CD4-positive, CD25-positive, alpha-beta regulatory T cell (primary cell): Measurements from ENCODE around the gene GBF1. TPM values are rescaled to one million over a fixed set of nuclear protein-coding genes. Genes with fewer than 3 reads are reported as not detected.

Experiments used
- ATAC-seq, 2 donors: fragments of 150-1000 bp; cut with Tn5 transposase; one replicate each; pipeline ENCODE4 v1.10.0; 2021; ENCODE audit warnings: low read depth in 2 of 2, moderate number of reproducible peaks in 2 of 2, moderate library complexity in 1 of 2
- DNase-seq, 3 donors: peaks; one replicate each; pipeline versions ENCODE4 v3.0.0 to v3.0.0-alpha.2; 2012 to 2022; ENCODE audit warnings: mixed read lengths in 1 of 3
- H3K27ac ChIP-seq: one replicate; pipeline ENCODE4 v1.7.0; 2013; ENCODE audit warnings: mild to moderate bottlenecking, low read length; ENCODE audit not compliant: insufficient read depth, poor library complexity, severe bottlenecking
- H3K27me3 ChIP-seq: one replicate; pipeline ENCODE4 v1.7.0; 2013; ENCODE audit warnings: low read length; ENCODE audit not compliant: control insufficient read depth, insufficient read depth
- H3K36me3 ChIP-seq: one replicate; pipeline ENCODE4 v1.7.0; 2013; ENCODE audit warnings: mild to moderate bottlenecking, low read length, moderate library complexity; ENCODE audit not compliant: control insufficient read depth, insufficient read depth
- H3K4me1 ChIP-seq: 2 replicates; pipeline ENCODE4 v1.7.0; 2013; ENCODE audit warnings: mild to moderate bottlenecking, low read length; ENCODE audit not compliant: insufficient read depth, control insufficient read depth, poor library complexity, severe bottlenecking
- H3K4me3 ChIP-seq: one replicate; pipeline ENCODE4 v1.7.0; 2013; ENCODE audit warnings: low read depth, mild to moderate bottlenecking, low read length, moderate library complexity
- H3K9me3 ChIP-seq, 2 experiments: 1 replicate in 1 of 2; 2 replicates in 1 of 2; pipeline ENCODE4 v1.7.0; 2013; ENCODE audit warnings: low read length in 2 of 2, mild to moderate bottlenecking in 1 of 2, moderate library complexity in 1 of 2; ENCODE audit not compliant: control insufficient read depth in 2 of 2
- H3K27ac Mint-ChIP-seq, 3 donors: one replicate each; pipeline ENCODE4 v1.8.0; 2020 to 2022; ENCODE audit warnings: mild to moderate bottlenecking in 3 of 3, mixed read lengths in 3 of 3, moderate library complexity in 2 of 3
- H3K27me3 Mint-ChIP-seq: one replicate; pipeline ENCODE4 v1.8.0; 2022; ENCODE audit warnings: mild to moderate bottlenecking, mixed read lengths
- H3K36me3 Mint-ChIP-seq: one replicate; pipeline ENCODE4 v1.8.0; 2020; ENCODE audit warnings: mixed read lengths
- H3K4me1 Mint-ChIP-seq, 4 donors: one replicate each; pipeline ENCODE4 v1.8.0; 2020 to 2022; ENCODE audit warnings: mixed read lengths in 4 of 4, mild to moderate bottlenecking in 1 of 4
- H3K4me3 Mint-ChIP-seq, 4 donors: one replicate each; pipeline ENCODE4 v1.8.0; 2020 to 2022; ENCODE audit warnings: mild to moderate bottlenecking in 4 of 4, mixed read lengths in 4 of 4, moderate library complexity in 3 of 4
- H3K9me3 Mint-ChIP-seq, 7 donors: one replicate each; pipeline ENCODE4 v1.8.0; 2020 to 2022; ENCODE audit warnings: mixed read lengths in 7 of 7, mild to moderate bottlenecking in 3 of 7, moderate library complexity in 2 of 7
- polyA plus RNA-seq, 4 donors: library from polyadenylated mRNA; unstranded; fragments of 300-500 nt; fragmentation: Illumina TruSeq; gene quantifications; one replicate each; pipeline ENCODE4 v1.2.3, GENCODE V29; 2021
- total RNA-seq: library from RNA; stranded (reverse); gene quantifications from one replicate; pipeline ENCODE4 v1.2.3, GENCODE V29; 2022

Gene GBF1
- total and polyA plus RNA-seq, 5 donors from 2014 or later: 8.8 to 45.6 (median 10.0) TPM

DNA sequence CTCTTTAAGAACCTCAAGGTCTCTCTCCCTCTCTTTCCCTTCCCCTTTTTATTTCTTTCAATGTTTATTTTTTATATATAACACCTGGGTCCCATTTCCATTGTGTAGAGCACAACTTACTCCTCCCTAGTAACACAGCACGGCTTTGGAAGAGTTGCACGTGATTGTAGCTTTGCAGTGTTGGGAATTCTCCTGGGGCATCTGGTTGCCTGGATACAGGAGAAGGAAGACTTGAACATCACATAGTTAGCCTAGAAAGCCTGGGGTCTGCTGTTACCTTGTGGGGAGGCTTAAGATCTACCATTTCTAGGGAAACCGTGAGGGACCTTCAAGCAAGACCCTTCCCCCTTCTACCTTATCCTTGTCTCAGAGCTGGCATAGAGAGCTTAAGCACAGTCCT, 109.1 kb downstream of the GBF1 start:
- H3K27ac ChIP-seq: no peak overlapping the region
- DNase-seq (no peak), ATAC-seq (no peak)
- peaks cover 70% of the 10 kb centered on the region for H3K36me3 ChIP-seq
- no peak overlapping the region for H3K4me3 ChIP-seq
- no peak overlapping the region for H3K27ac Mint-ChIP-seq
- H3K36me3 Mint-ChIP-seq: peaks cover 42% of the 10 kb centered on the region
- no peaks in the 10 kb centered on the region for H3K4me1 ChIP-seq
- H3K27me3 Mint-ChIP-seq: no peaks in the 10 kb centered on the region
- H3K4me3 Mint-ChIP-seq: no peak overlapping the region
- no peaks in the 10 kb centered on the region for H3K4me1 Mint-ChIP-seq
- no peaks in the 10 kb centered on the region for H3K9me3 ChIP-seq
- H3K27me3 ChIP-seq: no peaks in the 10 kb centered on the region
- H3K9me3 Mint-ChIP-seq: no peaks in the 10 kb centered on the region

DNA sequence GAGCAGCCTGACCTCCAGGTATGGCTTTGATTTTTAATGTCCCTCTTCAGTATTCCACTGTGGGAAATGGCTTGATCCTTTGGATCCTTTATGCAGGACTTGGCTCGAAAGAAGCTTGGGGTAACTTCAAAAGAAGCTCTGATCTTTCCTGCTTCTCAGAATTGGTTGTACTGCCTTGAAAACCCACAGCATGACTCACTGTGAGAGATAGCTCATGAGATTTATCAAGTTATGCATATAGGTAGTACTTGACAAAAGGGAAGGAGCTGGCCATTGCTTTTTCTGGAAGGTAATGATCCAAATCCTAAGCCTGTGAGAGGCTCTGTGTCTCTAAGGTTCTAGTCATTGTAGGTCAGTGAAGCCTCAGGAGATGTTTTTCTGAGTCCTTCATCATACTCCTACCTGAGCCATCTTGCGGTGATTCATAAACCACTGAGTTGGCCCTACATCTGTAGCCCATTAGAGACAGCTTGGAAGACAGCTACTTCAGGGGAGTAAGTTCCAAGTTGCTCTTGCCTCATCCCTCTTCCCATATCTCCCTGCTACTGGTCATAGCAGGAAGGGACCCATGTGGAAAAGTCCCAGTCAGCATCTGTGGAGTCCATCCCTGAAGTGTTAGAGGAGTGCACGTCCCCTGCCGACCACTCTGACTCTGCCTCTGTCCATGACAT, 113.5 kb downstream of the GBF1 start:
- Histone ChIP-seq H3K9me3 (no peaks in the 10 kb centered on the region), H3K36me3 (peaks cover 82% of the 10 kb centered on the region), H3K4me1 (no peaks in the 10 kb centered on the region), H3K4me3 (no peak overlapping the region), H3K27me3 (no peaks in the 10 kb centered on the region), H3K27ac (no peak overlapping the region)
- H3K4me3 Mint-ChIP-seq: no peak overlapping the region
- H3K4me1 Mint-ChIP-seq: no peaks in the 10 kb centered on the region
- H3K9me3 Mint-ChIP-seq: no peaks in the 10 kb centered on the region
- no peaks in the 10 kb centered on the region for H3K27me3 Mint-ChIP-seq
- H3K36me3 Mint-ChIP-seq: peaks cover 67% of the 10 kb centered on the region
- ATAC-seq (no peak), DNase-seq (peak in 1 of 3 donors; percentile 34)
- H3K27ac Mint-ChIP-seq: no peak overlapping the region

DNA sequence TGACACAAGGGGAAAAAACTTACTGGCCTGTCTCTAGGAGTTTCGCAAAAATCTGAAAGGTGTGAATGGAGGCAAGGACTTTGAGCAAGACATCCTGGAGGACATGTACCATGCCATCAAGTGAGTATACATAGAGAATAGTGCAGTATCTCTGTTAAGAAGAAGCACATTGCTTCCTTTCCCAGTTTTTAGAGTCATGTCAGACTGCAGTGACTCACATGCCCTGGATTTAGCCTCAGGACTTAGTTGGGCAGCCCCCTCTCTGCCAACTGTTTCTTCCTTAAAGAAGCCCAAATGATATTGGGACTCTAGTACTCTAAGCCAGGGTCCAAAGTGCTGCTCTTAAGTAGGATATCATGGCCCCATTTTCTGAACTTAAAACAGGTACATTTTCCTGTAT, 122.1 kb downstream of the GBF1 start:
- ATAC-seq: no peak

DNA sequence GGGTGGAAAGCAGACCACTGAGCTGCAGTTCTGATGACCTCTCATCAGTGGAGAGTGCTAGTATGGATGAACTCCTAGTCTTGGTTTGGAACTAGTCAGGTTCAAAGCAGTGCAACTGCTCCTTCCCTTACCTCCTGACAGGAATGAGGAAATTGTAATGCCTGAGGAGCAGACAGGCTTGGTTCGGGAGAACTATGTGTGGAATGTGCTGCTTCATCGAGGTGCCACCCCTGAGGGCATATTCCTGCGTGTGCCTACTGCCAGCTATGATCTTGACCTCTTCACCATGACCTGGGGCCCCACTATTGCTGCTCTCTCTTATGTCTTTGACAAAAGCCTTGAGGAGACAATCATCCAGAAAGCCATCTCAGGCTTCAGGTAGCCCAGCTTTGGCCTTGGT, 122.7 kb downstream of the GBF1 start:
- H3K36me3 ChIP-seq: peaks cover 88% of the 10 kb centered on the region
- no peaks in the 10 kb centered on the region for H3K9me3 ChIP-seq
- DNase-seq (no peak), ATAC-seq (no peak)
- no peaks in the 10 kb centered on the region for H3K27me3 ChIP-seq
- Mint-ChIP-seq H3K27ac (no peak overlapping the region), H3K9me3 (no peaks in the 10 kb centered on the region), H3K36me3 (peaks cover 80% of the 10 kb centered on the region), H3K27me3 (peaks cover 4% of the 10 kb centered on the region), H3K4me3 (no peak overlapping the region), H3K4me1 (peaks cover 0 to 6% (median 1%) of the 10 kb centered on the region in 4 donors)
- no peak overlapping the region for H3K4me3 ChIP-seq
- no peaks in the 10 kb centered on the region for H3K4me1 ChIP-seq
- no peak overlapping the region for H3K27ac ChIP-seq

More for the DNA sequence above, 122.1 kb downstream of the GBF1 start:
- Histone ChIP-seq H3K27me3 (no peaks in the 10 kb centered on the region), H3K4me3 (no peak overlapping the region), H3K9me3 (no peaks in the 10 kb centered on the region), H3K36me3 (peaks cover 88% of the 10 kb centered on the region), H3K27ac (no peak overlapping the region), H3K4me1 (no peaks in the 10 kb centered on the region)
- H3K36me3 Mint-ChIP-seq: peaks cover 80% of the 10 kb centered on the region
- peaks cover 4% of the 10 kb centered on the region for H3K27me3 Mint-ChIP-seq
- H3K27ac Mint-ChIP-seq: no peak overlapping the region
- no peaks in the 10 kb centered on the region for H3K9me3 Mint-ChIP-seq
- DNase-seq: no peak
- H3K4me3 Mint-ChIP-seq: no peak overlapping the region
- peaks cover 0 to 2% (median under 1%) of the 10 kb centered on the region in 4 donors for H3K4me1 Mint-ChIP-seq

DNA sequence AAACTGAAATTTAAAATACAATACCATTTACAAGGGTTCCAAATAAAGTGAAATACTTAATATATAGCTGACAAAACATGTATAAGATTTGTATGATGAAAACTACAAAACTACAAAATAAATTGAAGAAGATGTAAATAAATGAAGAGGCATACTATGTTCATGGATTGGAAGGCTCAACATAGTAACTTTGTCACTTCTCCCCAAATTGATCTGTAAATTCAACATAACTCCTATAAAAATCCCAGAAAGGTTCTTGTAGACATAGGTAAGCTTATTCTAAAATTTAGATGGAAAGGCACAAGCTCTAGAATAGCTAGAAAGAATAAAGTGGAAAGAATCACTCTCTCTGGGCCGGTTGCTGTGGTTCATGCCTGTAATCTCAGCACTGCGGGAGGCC, 126.0 kb downstream of the GBF1 start:
- Histone ChIP-seq H3K27ac (no peak overlapping the region), H3K4me1 (no peaks in the 10 kb centered on the region), H3K9me3 (no peaks in the 10 kb centered on the region), H3K36me3 (peaks cover 90% of the 10 kb centered on the region), H3K27me3 (no peaks in the 10 kb centered on the region), H3K4me3 (no peak overlapping the region)
- Mint-ChIP-seq H3K4me3 (no peak overlapping the region), H3K4me1 (peaks cover 0 to 6% (median 1%) of the 10 kb centered on the region in 4 donors), H3K27ac (no peak overlapping the region), H3K9me3 (no peaks in the 10 kb centered on the region), H3K36me3 (peaks cover 65% of the 10 kb centered on the region), H3K27me3 (peaks cover 4% of the 10 kb centered on the region)
- ATAC-seq (no peak), DNase-seq (no peak)

DNA sequence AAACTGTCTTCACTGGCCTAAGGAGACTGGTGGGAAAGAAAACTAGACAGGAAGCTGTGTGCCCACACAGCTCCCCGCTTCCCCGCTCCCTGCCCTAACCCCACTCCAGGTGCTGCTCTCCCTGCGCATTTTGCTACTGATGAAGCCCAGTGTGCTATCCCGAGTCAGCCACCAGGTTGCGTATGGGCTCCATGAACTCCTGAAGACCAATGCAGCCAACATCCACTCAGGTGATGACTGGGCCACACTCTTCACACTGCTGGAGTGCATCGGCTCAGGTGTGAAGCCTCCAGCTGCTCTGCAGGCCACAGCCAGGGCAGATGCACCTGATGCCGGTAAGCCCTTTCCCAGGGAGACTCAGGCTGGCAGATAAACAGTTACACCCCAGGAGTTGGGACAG, 129.9 kb downstream of the GBF1 start:
- peaks cover 47% of the 10 kb centered on the region for H3K36me3 Mint-ChIP-seq
- Histone ChIP-seq H3K9me3 (no peaks in the 10 kb centered on the region), H3K27ac (no peak overlapping the region), H3K4me3 (no peak overlapping the region), H3K4me1 (no peaks in the 10 kb centered on the region), H3K36me3 (peaks cover 80% of the 10 kb centered on the region), H3K27me3 (no peaks in the 10 kb centered on the region)
- H3K4me1 Mint-ChIP-seq: peaks cover 0 to 6% (median 0%) of the 10 kb centered on the region in 4 donors
- peaks cover 0 to 3% (median 0%) of the 10 kb centered on the region in 7 donors for H3K9me3 Mint-ChIP-seq
- DNase-seq (peak in 1 of 3 donors; percentile 4), ATAC-seq (no peak)
- H3K27ac Mint-ChIP-seq: no peak overlapping the region
- H3K27me3 Mint-ChIP-seq: no peaks in the 10 kb centered on the region
- no peak overlapping the region for H3K4me3 Mint-ChIP-seq

DNA sequence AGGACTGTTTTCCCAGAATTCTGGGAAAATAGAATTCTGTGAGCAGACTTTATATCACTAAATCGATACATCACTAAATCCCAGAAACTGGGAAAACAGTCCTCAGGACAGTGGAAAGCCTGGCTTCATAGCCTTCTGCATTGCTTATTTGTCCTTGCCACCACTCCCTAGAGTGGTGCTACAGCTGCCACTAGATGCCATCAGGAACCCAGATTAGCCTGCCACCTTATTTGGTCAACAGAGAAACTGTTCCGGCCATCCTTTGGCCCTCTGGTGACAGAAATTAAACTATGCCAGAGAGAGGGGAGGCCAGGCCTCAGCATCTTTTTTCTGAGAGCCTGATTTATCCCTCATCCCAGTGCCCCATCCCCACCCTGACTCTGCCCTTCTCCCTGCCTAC, 130.5 kb downstream of the GBF1 start:
- no peak for DNase-seq
- Mint-ChIP-seq H3K27me3 (no peaks in the 10 kb centered on the region), H3K27ac (no peak overlapping the region), H3K36me3 (peaks cover 44% of the 10 kb centered on the region), H3K4me1 (peaks cover 0 to 6% (median 0%) of the 10 kb centered on the region in 4 donors), H3K4me3 (no peak overlapping the region), H3K9me3 (peaks cover 0 to 3% (median 0%) of the 10 kb centered on the region in 7 donors)
- H3K27me3 ChIP-seq: no peaks in the 10 kb centered on the region
- no peak overlapping the region for H3K27ac ChIP-seq
- no peaks in the 10 kb centered on the region for H3K4me1 ChIP-seq
- H3K4me3 ChIP-seq: no peak overlapping the region
- no peak for ATAC-seq
- H3K36me3 ChIP-seq: peaks cover 79% of the 10 kb centered on the region
- H3K9me3 ChIP-seq: no peaks in the 10 kb centered on the region

DNA sequence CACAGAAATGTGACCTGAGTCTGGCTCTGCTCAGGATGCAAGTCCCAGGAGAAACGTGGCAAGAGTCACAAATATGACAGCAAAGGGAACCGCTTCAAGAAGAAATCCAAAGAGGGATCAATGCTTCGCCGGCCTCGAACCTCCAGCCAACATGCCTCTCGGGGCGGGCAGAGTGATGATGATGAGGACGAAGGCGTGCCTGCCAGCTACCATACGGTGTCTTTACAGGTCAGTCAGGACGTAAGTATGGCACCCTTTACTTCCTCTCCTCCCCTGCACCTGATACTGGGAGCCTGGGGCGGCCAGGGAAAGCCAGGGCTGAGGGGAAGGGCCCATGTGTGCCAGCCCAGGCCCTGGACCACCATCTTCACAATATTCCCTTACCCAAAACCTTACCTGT, 131.6 kb downstream of the GBF1 start:
- Histone ChIP-seq H3K36me3 (peaks cover 75% of the 10 kb centered on the region), H3K9me3 (no peaks in the 10 kb centered on the region), H3K4me1 (no peaks in the 10 kb centered on the region), H3K4me3 (no peak overlapping the region), H3K27ac (no peak overlapping the region), H3K27me3 (no peaks in the 10 kb centered on the region)
- Mint-ChIP-seq H3K27me3 (no peaks in the 10 kb centered on the region), H3K4me1 (peaks cover 0 to 6% (median 0%) of the 10 kb centered on the region in 4 donors), H3K9me3 (peaks cover 0 to 3% (median 0%) of the 10 kb centered on the region in 7 donors), H3K4me3 (no peak overlapping the region), H3K36me3 (peaks cover 46% of the 10 kb centered on the region), H3K27ac (peak overlapping the region in 2 of 3 donors; percentile 20 to 36)
- ATAC-seq: no peak
- no peak for DNase-seq
